HTERT RPE-1 (cell line): Measurements from ENCODE around the gene SAXO2.
"Not testable (repeated sequence)": the region's sequence is repeated elsewhere in the genome, so short reads cannot be mapped to it uniquely, and the experiment has no call there.

Source experiments
- in situ Hi-C: fragments of 300-500 bp; cut with MboI; formaldehyde crosslinking; loops from 4 replicates; pipeline ENCODE4 v1.14.3; 2020; ENCODE audit warnings: low sequenced_read_pairs

SAXO2 gene

GRCh38 chr15:82284381-82284780, 21.8 kb downstream of the SAXO2 start:
- in situ Hi-C loops: not testable (repeated sequence)

DNA sequence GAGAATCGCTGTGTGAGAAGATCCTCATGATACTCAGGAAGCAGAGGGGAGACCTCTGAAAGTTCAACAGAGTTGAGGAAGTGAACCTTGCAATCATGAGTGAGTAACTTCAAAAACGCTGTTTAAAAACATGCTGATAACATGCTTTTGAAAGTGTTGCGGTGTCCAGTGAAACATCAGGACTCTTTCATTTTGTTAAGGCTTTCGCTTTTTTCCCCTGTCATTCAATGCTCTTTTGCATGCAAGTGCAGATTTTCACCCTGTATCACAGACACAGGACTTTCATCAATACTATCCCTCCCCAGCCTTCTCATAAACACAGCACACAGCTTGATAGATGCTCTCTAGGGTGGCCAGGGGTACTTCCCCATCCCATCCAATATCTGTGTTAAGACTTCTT, 23.9 kb downstream of the SAXO2 start:
- in situ Hi-C loops: not testable (repeated sequence)

DNA sequence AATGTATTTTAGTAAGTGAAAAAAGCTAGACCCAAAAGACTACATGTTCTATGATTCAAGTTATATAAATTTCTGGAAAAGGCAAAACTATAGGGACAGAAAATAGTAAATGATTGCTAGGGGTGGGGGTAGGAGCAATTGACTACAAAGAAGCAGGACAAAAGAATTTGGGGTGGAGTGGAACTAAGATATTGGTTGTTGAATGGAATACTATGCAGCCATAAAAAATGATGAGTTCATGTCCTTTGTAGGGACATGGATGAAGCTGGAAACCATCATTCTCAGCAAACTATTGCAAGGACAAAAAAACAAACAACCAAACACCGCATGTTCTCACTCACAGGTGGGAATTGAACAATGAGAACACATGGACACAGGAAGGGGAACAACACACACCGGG, 25.6 kb downstream of the SAXO2 start:
- in situ Hi-C loops: not testable (repeated sequence)

DNA sequence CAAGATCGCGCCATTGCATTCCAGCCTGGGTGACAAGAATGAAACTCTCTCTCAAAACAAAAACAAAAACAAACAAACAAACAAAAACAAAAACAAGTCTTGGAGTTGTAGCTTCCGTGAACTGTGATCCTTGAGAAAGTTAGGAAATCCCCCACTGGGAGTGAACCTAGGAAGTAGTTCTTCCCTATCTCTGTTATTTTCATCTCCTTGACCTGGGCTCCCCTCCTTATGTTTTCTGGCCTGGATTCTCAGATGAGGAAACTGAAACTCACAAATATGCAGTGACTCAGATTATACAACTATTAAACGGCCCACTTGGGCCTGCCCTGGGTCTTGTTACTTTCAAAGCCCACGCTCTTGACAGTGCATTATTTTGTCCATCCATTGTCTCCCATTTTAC, 29.7 kb downstream of the SAXO2 start:
- in situ Hi-C loops: no loop called here

- in situ Hi-C loops: no loop called here
These were observed 31.6 kb downstream of the SAXO2 start for GRCh38 chr15:82294061-82294690.

- in situ Hi-C loops: no loop called here
These were observed 34.9 kb downstream of the SAXO2 start for GRCh38 chr15:82297546-82297945.

DNA sequence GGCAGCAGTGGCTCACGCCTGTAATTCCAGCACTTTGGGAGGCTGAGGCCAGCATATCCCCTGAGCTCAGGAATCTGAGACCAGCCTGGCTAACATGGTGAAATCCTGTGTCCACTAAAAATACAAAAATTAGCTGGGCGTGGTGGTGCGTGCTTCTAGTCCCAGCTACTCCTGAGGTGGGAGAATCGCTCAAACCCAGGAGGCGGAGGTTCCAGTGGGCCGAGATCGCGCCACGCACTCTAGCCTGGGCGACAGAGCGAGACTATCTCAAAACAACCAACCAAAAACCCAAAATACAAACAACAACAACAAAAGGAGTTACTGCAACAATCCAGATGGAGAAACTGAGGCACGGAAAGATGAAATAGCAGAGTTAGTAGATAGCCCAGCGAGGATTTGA, 35.4 kb downstream of the SAXO2 start:
- in situ Hi-C loops: no loop called here

GRCh38 chr15:82298520-82298919, 35.9 kb downstream of the SAXO2 start:
- in situ Hi-C loops: no loop called here

GRCh38 chr15:82299511-82299914, 36.9 kb downstream of the SAXO2 start:
- in situ Hi-C loops: not testable (repeated sequence)

GRCh38 chr15:82300326-82300725, 37.7 kb downstream of the SAXO2 start:
- in situ Hi-C loops: not testable (repeated sequence)

GRCh38 chr15:82300883-82301282, 38.3 kb downstream of the SAXO2 start:
- in situ Hi-C loops: no loop called here

DNA sequence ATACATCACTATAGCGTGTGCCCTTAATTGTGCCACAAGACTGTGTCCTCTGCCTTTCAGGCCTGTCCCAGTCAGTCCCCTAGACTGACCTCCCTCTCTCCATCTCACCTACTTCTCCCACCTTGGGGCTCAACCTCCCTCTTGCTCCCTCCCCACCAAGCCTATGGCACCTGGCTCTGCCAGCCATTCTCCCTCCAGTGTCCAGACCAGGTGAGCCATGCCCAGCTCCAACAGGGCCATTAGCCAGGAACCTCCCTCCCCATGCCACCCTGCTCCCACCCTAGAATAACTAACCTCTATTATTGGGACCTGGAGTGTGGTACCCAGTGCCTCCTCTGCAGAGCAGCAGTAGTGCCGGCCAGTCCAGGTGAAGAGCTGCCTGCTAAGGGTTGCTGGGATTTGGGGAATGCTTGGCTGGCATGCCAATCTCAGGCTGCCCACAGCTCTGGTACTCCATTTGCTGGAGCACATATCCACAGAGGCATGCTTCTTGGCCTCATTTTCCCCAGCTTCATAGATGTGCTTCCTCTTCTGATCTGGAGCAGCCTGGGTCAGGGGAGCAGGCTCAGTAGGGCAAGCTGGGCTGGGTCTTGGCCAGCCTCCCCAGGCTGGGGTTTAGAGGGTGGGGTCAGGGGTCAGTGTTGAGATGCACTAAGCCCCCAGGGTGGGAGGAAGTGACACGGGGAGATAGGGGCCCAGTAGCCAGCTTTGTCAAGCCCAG, 38.8 kb downstream of the SAXO2 start:
- in situ Hi-C loops: no loop called here

DNA sequence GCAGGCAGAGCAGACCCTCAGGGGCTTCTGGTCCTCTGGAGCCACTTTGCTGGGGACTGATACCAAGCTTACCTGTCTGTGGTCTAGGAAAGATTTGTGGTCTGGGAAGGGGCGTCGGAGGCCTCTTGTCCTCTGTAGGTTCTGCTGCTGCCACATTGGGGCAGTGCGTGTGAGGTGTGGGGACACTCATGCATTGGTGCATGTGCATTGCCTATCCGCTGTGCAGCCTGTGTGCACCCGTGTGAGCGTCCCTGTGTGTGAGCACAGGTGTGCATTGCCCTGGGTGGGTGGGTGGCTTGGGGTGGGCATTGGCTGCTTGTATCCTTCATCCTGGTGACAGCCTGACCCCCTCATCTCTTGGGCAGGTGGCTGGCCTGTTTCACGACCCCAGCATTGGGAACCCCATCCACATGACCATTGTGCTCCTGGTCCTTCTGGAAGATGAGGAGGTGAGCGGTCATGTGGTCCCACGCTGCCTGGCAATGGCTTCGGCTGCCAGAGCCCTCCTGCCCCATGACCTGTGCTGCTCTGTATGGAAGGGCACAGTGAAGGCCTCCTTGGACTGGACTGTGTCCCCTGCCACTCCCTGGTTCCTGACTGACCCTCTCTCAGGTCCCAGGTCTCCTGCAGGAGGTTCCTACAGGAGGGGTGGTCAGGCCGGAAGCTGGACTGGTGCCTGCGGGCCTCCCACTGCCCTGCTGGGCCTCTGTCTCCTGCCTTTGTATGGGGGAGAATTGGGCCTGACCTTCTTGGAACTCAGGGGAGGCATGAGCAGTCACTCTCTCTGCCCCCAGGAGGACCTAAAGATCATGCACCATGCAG, 41.5 kb downstream of the SAXO2 start:
- in situ Hi-C loops: no loop called here

DNA sequence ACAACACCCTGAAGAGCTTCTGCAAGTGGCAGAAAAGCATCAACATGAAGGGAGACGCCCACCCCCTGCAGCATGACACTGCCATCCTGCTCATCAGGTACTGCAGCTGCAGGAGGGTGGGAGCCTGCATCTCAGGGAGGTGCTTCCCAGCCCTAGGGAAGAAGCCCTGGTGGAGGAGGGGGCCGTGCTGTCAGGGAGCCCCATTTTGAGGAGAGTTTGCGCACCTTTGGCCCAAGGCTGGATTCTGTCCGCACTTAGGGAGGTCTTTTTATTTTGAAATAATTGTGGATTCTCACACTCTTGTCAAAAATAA, 42.1 kb downstream of the SAXO2 start:
- in situ Hi-C loops: no loop called here

DNA sequence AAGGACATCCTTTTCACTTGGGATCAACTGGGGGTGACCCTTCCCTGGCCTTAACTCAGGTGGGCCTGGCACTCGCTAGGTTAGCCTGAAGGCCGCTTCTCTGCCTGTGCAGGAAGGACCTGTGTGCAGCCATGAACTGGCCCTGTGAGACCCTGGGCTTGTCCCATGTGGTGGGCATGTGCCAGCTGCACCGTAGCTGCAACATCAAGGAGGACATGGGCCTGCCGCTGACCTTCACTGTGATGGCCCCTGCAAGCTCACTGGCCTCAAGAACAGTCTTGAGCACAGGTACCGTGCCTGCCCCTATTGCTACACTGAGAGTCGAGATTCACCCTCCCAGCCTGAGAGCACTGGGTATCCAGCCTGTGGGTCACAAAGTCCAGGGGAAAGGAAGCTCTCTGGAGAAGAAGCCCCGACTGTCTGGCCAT, 43.0 kb downstream of the SAXO2 start:
- in situ Hi-C loops: no loop called here

DNA sequence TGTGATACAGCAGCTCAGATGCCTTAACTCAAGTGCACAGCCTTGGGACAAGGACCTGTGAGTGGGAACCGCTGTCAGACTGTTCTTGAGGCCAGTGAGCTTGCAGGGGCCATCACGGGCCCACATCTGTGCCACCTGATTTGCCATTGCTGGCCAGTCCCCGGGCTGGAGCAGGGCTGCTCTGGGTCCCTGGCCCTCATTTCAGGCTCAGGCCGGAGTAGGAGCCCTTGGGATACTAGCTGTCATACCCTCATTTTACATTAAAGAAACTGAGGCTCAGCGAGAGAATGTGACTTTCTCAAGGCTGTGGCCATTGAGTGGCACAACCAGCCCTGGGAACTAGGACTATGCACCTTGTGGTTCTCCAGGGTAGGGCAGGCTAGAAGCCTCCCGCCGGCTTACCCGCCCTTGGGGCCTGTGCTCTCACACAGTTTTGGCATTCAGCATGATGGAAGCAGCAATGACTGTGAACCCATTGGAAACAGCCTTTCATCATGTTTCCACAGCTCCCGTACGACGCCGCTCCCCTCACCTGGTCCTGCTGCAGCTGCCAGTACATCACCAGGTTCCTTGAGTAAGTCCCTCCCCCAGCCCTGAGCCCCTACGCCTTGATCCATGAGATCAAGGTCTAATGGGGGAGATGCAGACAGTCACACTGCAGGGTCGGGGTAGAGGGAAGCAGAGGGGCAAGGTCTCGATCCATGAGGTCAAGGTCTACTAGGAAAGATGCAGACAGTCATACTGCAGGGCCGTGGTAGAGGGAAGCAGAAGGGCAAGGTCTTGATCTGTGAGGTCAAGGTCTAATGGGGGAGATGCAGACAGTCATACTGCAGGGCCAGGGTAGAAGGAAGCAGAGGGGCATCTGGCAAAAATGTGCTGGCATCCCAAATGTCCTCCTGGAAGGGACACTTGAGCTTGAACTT, 44.4 kb downstream of the SAXO2 start:
- in situ Hi-C loops: no loop called here

- in situ Hi-C loops: no loop called here
These were observed 45.1 kb downstream of the SAXO2 start for GRCh38 chr15:82307714-82308081.

GRCh38 chr15:82309802-82310201, 47.2 kb downstream of the SAXO2 start:
- in situ Hi-C loops: no loop called here

- in situ Hi-C loops: not testable (repeated sequence)
These were observed 48.7 kb downstream of the SAXO2 start for GRCh38 chr15:82311321-82311720.

DNA sequence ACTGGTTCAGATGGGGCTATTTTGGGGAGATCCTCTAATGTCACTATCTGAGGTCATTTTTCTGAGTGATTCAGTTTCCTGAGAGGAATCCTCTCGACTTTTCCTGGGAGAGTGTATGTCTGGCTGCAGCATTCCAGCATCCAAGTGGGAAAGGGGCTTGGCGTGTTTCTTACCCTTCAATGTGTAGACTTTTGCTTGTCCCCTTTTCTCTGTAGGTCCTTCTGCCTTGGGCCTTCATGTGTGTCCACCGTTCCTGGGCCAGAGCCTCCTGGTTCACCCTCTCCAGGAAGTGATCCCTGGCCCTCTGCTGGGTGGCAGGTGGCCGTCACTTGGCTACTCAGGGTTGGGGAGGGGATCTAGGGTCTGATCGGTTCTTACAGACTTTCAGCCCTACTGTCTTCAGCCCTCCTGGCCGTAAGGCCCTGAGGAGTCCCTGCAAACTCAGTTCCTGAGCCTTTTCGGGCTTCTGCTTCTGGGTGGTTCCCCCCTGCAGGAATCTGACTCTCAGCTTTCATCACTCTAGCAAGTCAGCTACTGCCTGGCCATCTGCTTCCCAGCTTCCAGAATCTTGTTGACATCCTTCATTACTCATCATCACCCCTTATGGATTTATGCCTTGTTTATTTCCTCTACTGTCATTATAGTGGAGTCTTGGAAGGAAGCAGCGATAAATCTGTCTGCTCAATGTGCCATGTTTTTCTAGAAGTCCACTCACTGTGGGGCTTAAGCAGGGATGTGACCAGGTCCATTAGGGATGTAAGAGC, 50.1 kb downstream of the SAXO2 start:
- in situ Hi-C loops: no loop called here
